Panc1 (cell line): Measurements from ENCODE around the gene ITGA4. TPM values are rescaled to one million over a fixed set of nuclear protein-coding genes. Genes with fewer than 3 reads are reported as not detected.

ENCODE experiments used
- ATAC-seq: fragments of 200-7000 bp; cut with Tn5 transposase; 2 replicates; pipeline ENCODE4 v1.9.1; 2020; ENCODE audit warnings: mild to moderate bottlenecking, moderate library complexity
- BruUV-seq: library from RNA; stranded (reverse); fragments of 400-500 nt; replicated peaks from 2 replicates; lab custom pipeline; 2021; lab: Mats Ljungman, UMichigan
- CTCF ChIA-PET: fragments of 300-600 bp; sonication (Branson Sonifier 250); formaldehyde crosslinking; loops from one replicate; lab custom pipeline; 2022; ENCODE audit warnings: antibody characterized with exemption; lab: Charles Lee
- POLR2A ChIA-PET: fragments of 300-600 bp; sonication (Branson Sonifier 250); formaldehyde crosslinking; loops from one replicate; lab custom pipeline; 2022; ENCODE audit warnings: antibody characterized with exemption; lab: Charles Lee
- DNase-seq: peaks from one replicate; pipeline ENCODE4 v3.0.0-alpha.2; 2010; ENCODE audit warnings: low read depth, low spot score
- H3K27ac ChIP-seq: 2 replicates; pipeline ENCODE4 v1.5.1; 2011; ENCODE audit warnings: mild to moderate bottlenecking, low read length, inconsistent platforms
- H3K27me3 ChIP-seq: fragments of 200-500 bp; sonication (Bioruptor generic); 2 replicates; pipeline ENCODE4 v1.6.0; 2014; ENCODE audit warnings: low read length, inconsistent platforms; ENCODE audit not compliant: control insufficient read depth, insufficient read depth
- H3K36me3 ChIP-seq: fragments of 200-500 bp; sonication (Bioruptor generic); 2 replicates; pipeline ENCODE4 v1.5.1; 2014; ENCODE audit warnings: inconsistent platforms, mild to moderate bottlenecking, low read length, moderate library complexity; ENCODE audit not compliant: control insufficient read depth, insufficient read depth
- H3K4me1 ChIP-seq: 2 replicates; pipeline ENCODE4 v1.5.1; 2011; ENCODE audit warnings: inconsistent platforms, mild to moderate bottlenecking, low read length, moderate library complexity; ENCODE audit not compliant: control insufficient read depth, insufficient read depth
- H3K4me3 ChIP-seq, 2 experiments: 2 replicates each; pipeline ENCODE4 v1.5.1; 2011 to 2012; ENCODE audit warnings: low read depth in 2 of 2, low read length in 2 of 2, mild to moderate bottlenecking in 2 of 2, inconsistent platforms in 1 of 2, moderate library complexity in 1 of 2
- H3K9me3 ChIP-seq: fragments of 200-500 bp; sonication (Bioruptor generic); 2 replicates; pipeline ENCODE4 v1.5.1; 2014; ENCODE audit warnings: low read depth, mild to moderate bottlenecking, inconsistent platforms, low read length, moderate library complexity; ENCODE audit not compliant: control insufficient read depth, insufficient read depth
- POLR2AphosphoS5 ChIP-seq: IDR thresholded peaks from 2 replicates; pipeline ENCODE4 v1.6.1; 2012; ENCODE audit warnings: mild to moderate bottlenecking, low read depth, low read length, moderate library complexity
- SIN3A ChIP-seq: IDR thresholded peaks from 2 replicates; pipeline ENCODE4 v1.6.1; 2012; ENCODE audit warnings: low read depth, mild to moderate bottlenecking, low read length, moderate library complexity, borderline replicate concordance; ENCODE audit not compliant: insufficient read depth
- TCF7L2 ChIP-seq: IDR thresholded peaks from 2 replicates; pipeline ENCODE4 v1.6.1; 2011; ENCODE audit warnings: mild to moderate bottlenecking, low read depth, low read length, inconsistent platforms
- in situ Hi-C: cut with HindIII; loops from 2 replicates; pipeline ENCODE4 v1.10.0; 2016; ENCODE audit warnings: low sequenced_read_pairs, low pct_unique_long_range_greater_than_20kb
- intact Hi-C: fragments of 100-400 bp; cut with micrococcal nuclease; formaldehyde crosslinking; loops from one replicate; pipeline ENCODE4 v1.10.0; 2022; ENCODE audit not compliant: unreplicated experiment
- total RNA-seq: library from RNA; stranded (reverse); gene quantifications from one replicate; pipeline ENCODE4 v1.2.1, GENCODE V29; 2021; ENCODE audit not compliant: unreplicated experiment
- TF ChIP-seq, protein P1 (sequence below): fragments of 450-650 bp; IDR thresholded peaks from 2 replicates; pipeline ENCODE4 v1.5.1; 2017; ENCODE audit warnings: mild to moderate bottlenecking
- TF ChIP-seq, protein P2 (sequence below), 2 experiments: IDR thresholded peaks; 2 replicates each; pipeline ENCODE4 v1.6.1; 2011 to 2012; ENCODE audit warnings: low read depth in 2 of 2, control low read depth in 1 of 2, low read length in 1 of 2, mild to moderate bottlenecking in 1 of 2, moderate library complexity in 1 of 2; ENCODE audit not compliant: insufficient read depth in 1 of 2

The ITGA4 gene
- total RNA-seq, 1 experiment from 2014 or later, result 0.36 TPM

- POLR2A ChIA-PET, result no interaction called here
- CTCF ChIA-PET, result no interaction called here
- H3K4me1 ChIP-seq, result no peaks in the 10 kb centered on the region
- ATAC-seq (no peak), DNase-seq (no peak)
- no peaks in the 10 kb centered on the region for H3K9me3 ChIP-seq
- TF ChIP-seq TCF7L2, result no peak
- TF ChIP-seq, protein P1, sequence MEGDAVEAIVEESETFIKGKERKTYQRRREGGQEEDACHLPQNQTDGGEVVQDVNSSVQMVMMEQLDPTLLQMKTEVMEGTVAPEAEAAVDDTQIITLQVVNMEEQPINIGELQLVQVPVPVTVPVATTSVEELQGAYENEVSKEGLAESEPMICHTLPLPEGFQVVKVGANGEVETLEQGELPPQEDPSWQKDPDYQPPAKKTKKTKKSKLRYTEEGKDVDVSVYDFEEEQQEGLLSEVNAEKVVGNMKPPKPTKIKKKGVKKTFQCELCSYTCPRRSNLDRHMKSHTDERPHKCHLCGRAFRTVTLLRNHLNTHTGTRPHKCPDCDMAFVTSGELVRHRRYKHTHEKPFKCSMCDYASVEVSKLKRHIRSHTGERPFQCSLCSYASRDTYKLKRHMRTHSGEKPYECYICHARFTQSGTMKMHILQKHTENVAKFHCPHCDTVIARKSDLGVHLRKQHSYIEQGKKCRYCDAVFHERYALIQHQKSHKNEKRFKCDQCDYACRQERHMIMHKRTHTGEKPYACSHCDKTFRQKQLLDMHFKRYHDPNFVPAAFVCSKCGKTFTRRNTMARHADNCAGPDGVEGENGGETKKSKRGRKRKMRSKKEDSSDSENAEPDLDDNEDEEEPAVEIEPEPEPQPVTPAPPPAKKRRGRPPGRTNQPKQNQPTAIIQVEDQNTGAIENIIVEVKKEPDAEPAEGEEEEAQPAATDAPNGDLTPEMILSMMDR, result no peak
- no peaks in the 10 kb centered on the region; the same call in 1 of the 2 replicates for H3K27me3 ChIP-seq
- no peak overlapping the region for H3K27ac ChIP-seq
- no peak overlapping the region for H3K4me3 ChIP-seq
- intact Hi-C loops (no loop called here), in situ Hi-C loops (no loop called here)
- H3K36me3 ChIP-seq, result no peaks in the 10 kb centered on the region
- BruUV-seq, result no TSS peak
These were observed 69.9 kb downstream of the ITGA4 start for GRCh38 chr2:181527058-181527457.

- intact Hi-C loops, result no loop called here
- CTCF ChIA-PET, result no interaction called here
These were observed 71.3 kb downstream of the ITGA4 start for GRCh38 chr2:181528441-181528840.

DNA sequence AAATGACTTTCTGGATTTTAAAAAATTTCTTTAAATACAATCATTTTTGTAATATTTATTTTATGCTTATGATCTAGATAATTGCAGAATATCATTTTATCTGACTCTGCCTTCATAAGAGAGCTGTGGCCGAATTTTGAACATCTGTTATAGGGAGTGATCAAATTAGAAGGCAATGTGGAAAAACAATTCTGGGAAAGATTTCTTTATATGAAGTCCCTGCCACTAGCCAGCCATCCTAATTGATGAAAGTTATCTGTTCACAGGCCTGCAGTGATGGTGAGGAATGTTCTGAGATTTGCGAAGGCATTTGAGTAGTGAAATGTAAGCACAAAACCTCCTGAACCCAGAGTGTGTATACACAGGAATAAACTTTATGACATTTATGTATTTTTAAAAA is 79.5 kb downstream of the ITGA4 start:
- in situ Hi-C loops, result no loop called here
- Histone ChIP-seq H3K4me1 (no peaks in the 10 kb centered on the region), H3K4me3 (no peak overlapping the region), H3K36me3 (no peaks in the 10 kb centered on the region), H3K27ac (no peak overlapping the region), H3K9me3 (no peaks in the 10 kb centered on the region), H3K27me3 (no peaks in the 10 kb centered on the region)
- BruUV-seq, result no TSS peak
- no peak for TF ChIP-seq TCF7L2
- TF ChIP-seq, protein P2, sequence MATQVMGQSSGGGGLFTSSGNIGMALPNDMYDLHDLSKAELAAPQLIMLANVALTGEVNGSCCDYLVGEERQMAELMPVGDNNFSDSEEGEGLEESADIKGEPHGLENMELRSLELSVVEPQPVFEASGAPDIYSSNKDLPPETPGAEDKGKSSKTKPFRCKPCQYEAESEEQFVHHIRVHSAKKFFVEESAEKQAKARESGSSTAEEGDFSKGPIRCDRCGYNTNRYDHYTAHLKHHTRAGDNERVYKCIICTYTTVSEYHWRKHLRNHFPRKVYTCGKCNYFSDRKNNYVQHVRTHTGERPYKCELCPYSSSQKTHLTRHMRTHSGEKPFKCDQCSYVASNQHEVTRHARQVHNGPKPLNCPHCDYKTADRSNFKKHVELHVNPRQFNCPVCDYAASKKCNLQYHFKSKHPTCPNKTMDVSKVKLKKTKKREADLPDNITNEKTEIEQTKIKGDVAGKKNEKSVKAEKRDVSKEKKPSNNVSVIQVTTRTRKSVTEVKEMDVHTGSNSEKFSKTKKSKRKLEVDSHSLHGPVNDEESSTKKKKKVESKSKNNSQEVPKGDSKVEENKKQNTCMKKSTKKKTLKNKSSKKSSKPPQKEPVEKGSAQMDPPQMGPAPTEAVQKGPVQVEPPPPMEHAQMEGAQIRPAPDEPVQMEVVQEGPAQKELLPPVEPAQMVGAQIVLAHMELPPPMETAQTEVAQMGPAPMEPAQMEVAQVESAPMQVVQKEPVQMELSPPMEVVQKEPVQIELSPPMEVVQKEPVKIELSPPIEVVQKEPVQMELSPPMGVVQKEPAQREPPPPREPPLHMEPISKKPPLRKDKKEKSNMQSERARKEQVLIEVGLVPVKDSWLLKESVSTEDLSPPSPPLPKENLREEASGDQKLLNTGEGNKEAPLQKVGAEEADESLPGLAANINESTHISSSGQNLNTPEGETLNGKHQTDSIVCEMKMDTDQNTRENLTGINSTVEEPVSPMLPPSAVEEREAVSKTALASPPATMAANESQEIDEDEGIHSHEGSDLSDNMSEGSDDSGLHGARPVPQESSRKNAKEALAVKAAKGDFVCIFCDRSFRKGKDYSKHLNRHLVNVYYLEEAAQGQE (IDR thresholded peaks at IDR 0.05; ENCODE audit: insufficient read depth in 1 of 2, low read depth in 2 of 2, low read length in 1 of 2), result no peak
- TF ChIP-seq SIN3A, result no peak
- TF ChIP-seq POLR2AphosphoS5, result no peak
- TF ChIP-seq, protein P1, result no peak
- POLR2A ChIA-PET, result no interaction called here
- DNase-seq (no peak), ATAC-seq (no peak)
- CTCF ChIA-PET, result no interaction called here
- intact Hi-C loops, result no loop called here

More at GRCh38 chr2:181528441-181528840, 71.3 kb downstream of the ITGA4 start:
- no TSS peak for BruUV-seq
- Histone ChIP-seq H3K4me1 (no peaks in the 10 kb centered on the region), H3K4me3 (no peak overlapping the region), H3K36me3 (no peaks in the 10 kb centered on the region), H3K9me3 (no peaks in the 10 kb centered on the region), H3K27me3 (no peaks in the 10 kb centered on the region; the same call in 1 of the 2 replicates), H3K27ac (no peak overlapping the region)
- in situ Hi-C loops, result no loop called here
- TF ChIP-seq SIN3A (no peak), TCF7L2 (no peak)
- ATAC-seq (no peak), DNase-seq (no peak)
- POLR2A ChIA-PET, result no interaction called here
